GM21529 (cell line): ENCODE measurements around the gene GDA.
A peak's percentile ranks its signal among the peaks of the same experiment; 100 is the strongest.
"Not testable (repeated sequence)": the region's sequence is repeated elsewhere in the genome, so short reads cannot be mapped to it uniquely, and the experiment has no call there.

ENCODE experiments used
- ATAC-seq: cut with Tn5 transposase; IDR thresholded peaks from one replicate; pipeline ENCODE4 v1.9.1; 2021; ENCODE audit not compliant: unreplicated experiment

The GDA gene

GRCh38 chr9:72274441-72274840 lies 125.2 kb downstream of the GDA start:
- ATAC-seq, result no peak

GRCh38 chr9:72274916-72275315 lies 125.7 kb downstream of the GDA start:
- ATAC-seq, result no peak

DNA sequence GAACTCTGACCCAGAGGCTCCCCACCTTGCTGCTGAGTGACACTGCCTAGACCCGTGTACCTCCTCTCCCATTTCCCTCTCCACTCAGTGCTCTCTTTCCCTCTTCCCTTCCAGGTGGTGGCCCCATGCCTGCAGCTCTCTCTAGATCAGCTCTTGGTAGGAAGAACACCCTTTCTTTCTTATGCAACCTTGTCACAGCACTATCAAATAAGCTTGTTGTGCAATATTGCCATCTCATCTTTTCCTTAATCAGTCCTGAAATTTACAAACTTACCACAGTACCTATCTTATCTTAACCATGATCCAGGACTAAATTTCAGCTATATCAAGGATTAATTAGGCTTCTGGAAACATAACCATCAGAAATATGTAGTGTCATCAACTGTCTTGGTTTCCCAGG lies 127.2 kb downstream of the GDA start:
- ATAC-seq, result no peak

- ATAC-seq, result peak; percentile 70
Observed at GRCh38 chr9:72278959-72279358, 129.7 kb downstream of the GDA start.

GRCh38 chr9:72280913-72281500 lies 131.8 kb downstream of the GDA start:
- ATAC-seq, result peak; percentile 88

DNA sequence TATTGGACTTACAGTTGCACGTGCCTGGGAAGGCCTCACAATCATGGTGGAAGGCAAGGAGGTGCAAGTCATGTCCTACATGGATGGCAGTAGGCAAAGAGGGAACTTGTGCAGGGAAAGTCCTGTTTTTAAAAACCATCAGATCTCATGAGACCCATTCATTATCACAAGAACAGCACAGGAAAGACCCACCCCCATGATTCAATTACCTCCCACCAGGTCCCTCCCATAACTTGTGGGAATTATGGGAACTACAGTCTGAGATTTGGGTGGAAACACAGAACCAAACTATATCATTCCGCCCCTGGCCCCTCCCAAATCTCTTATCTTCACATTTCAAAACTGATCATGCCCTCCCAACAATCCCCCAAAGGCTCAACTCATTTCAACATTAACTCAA lies 140.2 kb downstream of the GDA start:
- no peak for ATAC-seq

DNA sequence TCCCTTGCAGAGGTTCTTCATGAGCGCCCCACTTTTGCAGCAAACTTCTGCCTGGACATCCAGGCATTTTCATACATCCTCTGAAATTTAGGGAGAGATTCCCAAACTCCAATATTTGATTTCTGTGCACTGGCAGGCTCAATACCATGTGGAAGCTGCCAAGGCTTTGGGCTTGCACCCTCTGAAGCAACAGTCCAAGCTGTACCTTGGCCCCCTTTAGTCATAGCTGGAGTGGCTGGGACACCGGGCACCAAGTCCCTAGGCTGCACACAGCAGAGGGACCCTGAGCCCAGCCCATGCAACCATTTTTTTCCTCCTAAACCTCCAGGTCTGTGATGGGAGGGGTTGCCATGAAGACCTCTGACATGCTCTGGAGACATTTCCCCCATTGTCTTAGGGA lies 141.1 kb downstream of the GDA start:
- no peak for ATAC-seq

GRCh38 chr9:72291576-72291975 lies 142.3 kb downstream of the GDA start:
- not testable (repeated sequence) for ATAC-seq

DNA sequence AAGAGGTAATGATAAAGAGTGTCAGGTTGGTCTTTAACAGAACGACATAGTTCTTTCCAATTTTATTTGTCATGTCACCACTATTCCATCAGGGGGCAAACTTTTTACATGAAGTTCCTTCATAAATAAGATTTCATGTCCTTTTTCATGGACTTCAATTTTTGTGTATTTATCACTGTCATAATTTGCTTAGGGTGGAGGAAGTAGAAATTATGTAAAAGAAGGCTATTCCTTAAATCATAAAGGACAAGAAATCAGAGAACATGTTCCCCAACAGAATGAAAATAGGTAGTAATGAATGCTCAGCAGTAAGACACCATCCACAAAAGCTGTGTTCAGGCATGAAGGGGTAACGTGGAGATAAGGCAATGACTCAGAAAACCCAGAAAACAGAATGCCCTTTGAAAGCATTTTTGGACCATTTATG lies 143.0 kb downstream of the GDA start:
- peak; percentile 61 for ATAC-seq

GRCh38 chr9:72292874-72293607 lies 143.8 kb downstream of the GDA start:
- no peak for ATAC-seq

- no peak for ATAC-seq
Observed at GRCh38 chr9:72294936-72295335, 145.7 kb downstream of the GDA start.

- no peak for ATAC-seq
Observed at GRCh38 chr9:72297516-72297915, 148.3 kb downstream of the GDA start.

DNA sequence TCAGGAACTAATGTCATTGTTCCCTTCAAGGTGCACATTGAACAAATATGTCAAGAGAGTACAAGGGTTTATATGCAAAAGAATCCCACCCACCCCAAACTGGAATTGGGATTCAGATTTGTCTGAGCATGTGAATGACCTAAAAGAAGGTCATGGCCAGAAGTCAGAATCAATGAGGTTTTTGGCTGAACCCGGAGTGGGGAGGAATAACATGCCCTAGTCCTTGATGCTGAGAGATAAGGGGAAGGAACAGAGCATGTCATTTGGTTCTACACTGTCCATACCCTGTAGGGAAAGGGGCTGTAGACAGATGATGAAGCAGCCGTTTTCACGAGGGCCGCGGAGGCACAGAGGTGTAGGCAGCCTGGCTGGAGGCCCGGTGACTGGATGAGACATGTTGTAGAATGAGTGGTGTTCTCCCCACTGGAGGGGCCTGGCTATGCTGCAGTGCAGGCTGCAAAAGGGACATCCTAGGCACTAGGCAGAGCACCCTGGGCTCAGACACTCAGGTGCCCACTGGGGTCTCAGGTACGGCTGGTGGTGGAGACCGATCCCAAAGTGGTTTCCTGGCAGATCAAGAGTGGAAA lies 149.9 kb downstream of the GDA start:
- ATAC-seq, result no peak

GRCh38 chr9:72300873-72301272 lies 151.6 kb downstream of the GDA start:
- ATAC-seq, result no peak
